DMS 273 (cell line): ENCODE data around the gene EIF4G1.

Source experiments
- DNase-seq: peaks from one replicate; lab custom pipeline; 2025; ENCODE audit not compliant: unreplicated experiment; lab: John Stamatoyannopoulos, UW

The EIF4G1 gene

GRCh38 chr3:184361932-184362667 is 47.7 kb downstream of the EIF4G1 start:
- DNase-seq, result peak; percentile 96

DNA sequence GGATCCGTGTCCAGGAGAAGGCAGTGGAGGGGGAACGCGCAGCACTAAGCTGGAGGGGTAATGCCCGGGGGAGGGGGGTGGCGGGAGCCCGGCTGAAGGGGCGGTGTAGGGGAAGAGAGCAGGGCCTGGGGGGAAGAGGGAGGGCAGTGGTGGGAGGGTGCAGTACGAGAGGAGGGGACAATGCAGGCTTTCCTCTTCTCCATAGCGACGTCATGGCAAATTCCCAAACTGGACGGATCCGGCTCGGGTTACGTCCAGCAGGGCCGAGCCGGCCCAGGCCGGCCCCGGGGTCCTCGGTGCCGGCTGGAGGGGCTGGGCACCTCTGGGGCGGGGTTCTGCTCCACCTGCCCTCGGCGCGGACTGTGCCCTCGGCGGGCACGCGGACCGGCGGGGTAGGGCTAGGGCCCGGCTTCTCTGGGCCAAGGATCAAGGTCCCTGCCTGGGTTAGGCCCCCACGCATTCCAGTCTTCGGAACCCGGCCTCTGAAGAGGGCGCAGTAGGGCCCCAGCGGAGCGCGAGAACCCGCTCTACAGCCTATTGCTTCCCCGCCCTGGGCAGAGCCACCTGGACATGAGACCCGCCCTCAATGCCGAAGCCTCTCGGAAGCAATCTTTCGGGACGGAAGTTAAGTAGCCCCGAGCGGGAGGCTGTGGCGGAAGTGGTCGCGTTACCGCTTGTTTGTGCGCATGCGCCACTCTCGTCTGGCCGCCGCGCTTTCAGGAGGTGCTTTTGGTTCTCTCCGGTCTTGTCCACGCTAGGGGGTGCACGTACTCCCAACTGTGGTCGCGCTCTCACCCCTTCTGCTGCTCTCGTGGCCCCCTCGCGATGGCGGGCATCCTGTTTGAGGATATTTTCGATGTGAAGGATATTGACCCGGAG is 48.5 kb downstream of the EIF4G1 start:
- peak; percentile 100 for DNase-seq

GRCh38 chr3:184366619-184367289 is 52.3 kb downstream of the EIF4G1 start:
- DNase-seq, result no peak

GRCh38 chr3:184368116-184368515 is 53.7 kb downstream of the EIF4G1 start:
- DNase-seq, result no peak

- DNase-seq, result no peak
These were observed 54.3 kb downstream of the EIF4G1 start for GRCh38 chr3:184368586-184369183.

GRCh38 chr3:184371570-184372018 is 57.2 kb downstream of the EIF4G1 start:
- peak; percentile 97 for DNase-seq

- DNase-seq, result no peak
These were observed 58.0 kb downstream of the EIF4G1 start for GRCh38 chr3:184372296-184372821.

GRCh38 chr3:184372911-184373310 is 58.5 kb downstream of the EIF4G1 start:
- DNase-seq, result no peak

DNA sequence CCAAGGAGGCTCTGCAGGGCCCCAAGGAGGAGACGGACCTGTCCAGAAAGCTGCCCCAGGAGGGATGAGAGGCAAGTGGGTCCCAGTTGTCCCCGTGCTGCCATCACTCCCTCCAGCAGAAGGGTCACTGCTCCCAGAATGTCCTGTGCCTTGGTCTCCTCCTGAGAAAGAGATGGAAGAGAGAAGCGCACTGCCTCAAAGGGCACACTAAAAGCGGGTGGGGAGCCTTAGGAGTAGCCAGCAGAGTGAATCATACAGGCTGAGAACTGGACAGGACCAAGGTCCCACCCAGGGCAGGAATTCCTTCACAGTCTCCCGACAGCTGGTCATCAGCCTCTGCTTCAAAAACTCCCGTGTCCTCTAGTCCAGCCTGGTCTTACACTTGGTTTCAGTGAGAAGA is 59.0 kb downstream of the EIF4G1 start:
- DNase-seq, result no peak

DNA sequence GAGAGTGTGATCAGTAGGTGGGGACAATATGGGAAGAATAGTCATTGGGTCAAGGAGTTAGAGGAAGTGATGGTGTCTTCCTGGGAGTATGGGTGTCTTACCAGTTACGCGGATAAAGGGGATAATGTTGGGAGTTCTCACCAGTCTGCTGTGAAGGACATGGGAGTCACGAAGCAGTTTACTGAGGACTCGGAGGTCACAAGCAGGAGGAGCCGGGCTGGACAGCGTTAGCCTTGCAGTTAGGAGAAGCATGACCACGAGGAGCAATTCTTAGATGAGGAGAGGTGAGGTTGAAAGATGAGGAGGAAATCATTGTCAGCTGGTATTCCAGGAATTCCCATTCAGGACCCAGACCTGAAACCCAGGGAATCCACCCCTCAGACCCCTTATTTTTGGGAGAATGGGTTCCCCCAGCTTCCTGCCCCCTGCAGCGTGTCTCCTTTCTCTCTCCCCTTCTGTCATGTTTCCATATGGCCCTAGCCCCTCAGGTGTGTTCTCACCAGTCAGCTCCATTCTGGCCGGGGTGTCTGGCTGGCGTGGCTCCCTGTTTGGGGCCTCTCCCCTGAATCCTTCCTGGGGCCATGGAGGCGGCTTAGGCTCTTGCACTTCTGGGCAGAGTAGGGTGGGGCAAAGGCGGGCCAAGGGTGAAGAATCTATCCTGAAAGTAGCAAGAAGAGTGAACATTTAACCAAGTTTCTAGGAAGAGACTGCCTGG is 61.5 kb downstream of the EIF4G1 start:
- no peak for DNase-seq

- no peak for DNase-seq
These were observed 63.0 kb downstream of the EIF4G1 start for GRCh38 chr3:184377374-184377773.

GRCh38 chr3:184377882-184378445 is 63.6 kb downstream of the EIF4G1 start, which contains the start of gene THPO:
TSS of gene THPO (minus strand) at chr3:184378207. CDS start at chr3:184376259, 1,948 bp downstream.
- no peak for DNase-seq

- DNase-seq, result no peak
These were observed 64.4 kb downstream of the EIF4G1 start for GRCh38 chr3:184378651-184379357.

DNA sequence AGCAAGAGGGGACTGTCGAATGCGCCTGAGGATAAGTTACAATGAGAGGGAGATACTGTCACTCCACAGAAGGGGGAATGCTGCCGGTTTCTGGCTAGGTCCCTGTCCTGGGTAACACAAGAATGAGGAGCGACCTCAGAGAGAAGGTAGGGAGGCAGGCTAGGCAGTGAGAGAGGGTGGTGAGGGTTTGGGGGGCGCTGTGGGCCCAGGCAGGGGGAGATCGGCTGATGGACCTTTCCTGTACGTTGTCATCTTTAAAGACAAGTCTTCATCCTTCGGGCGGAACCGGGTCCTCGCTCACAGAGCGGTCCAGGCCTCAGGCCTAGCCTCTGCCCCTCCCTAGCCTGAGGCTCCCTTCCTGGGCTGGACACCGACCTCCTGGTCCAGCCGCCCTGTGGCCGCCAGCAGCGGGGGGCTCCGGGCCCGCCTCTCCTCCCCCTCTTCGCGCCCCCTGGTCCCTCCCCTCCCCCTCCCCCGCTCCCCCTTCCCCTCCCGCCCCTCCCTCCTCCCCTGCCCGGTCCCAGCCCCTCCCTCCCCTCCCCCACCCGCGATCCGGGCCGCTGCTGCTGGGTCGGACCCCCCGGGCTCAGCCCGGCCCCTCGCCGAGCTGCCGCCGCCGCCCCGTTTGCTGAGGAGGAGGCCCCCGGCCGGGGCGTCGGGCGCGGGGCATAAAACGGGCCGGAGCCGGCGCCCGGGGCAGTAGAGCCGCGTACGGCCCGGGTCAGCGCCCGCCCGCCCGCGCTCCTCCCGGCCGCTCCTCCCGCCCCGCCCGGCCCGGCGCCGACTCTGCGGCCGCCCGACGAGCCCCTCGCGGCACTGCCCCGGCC is 65.2 kb downstream of the EIF4G1 start, which contains the start of gene CHRD:
Gene CHRD (plus strand): TSS at position 697 of the 827 bp plus-strand sequence. CDS start 265 bp downstream, outside the sequence.
- no peak for DNase-seq

DNA sequence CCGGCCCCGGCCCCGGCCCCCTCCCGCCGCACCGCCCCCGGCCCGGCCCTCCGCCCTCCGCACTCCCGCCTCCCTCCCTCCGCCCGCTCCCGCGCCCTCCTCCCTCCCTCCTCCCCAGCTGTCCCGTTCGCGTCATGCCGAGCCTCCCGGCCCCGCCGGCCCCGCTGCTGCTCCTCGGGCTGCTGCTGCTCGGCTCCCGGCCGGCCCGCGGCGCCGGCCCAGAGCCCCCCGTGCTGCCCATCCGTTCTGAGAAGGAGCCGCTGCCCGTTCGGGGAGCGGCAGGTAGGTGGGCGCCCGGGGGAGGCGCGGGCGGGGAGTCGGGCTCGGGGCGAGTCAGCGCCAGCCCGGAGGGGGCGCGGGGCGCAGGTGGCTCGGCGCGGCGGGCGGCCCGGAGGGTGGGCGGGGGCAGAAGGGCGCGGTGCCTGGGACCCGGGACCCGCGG is 65.8 kb downstream of the EIF4G1 start:
- DNase-seq, result peak; percentile 91

GRCh38 chr3:184380627-184381260 is 66.3 kb downstream of the EIF4G1 start:
- peak; percentile 69 for DNase-seq
